Stimulated activated CD4-positive, alpha-beta T cell treated with anti-CD3 and anti-CD28 coated beads, Interleukin-2, amount 100 ng/mL, for 4 hours (primary cell): ENCODE data around the gene CALU.

ENCODE experiments used
- DNase-seq: peaks from one replicate; pipeline ENCODE4 v3.0.0-alpha.2; 2020; ENCODE audit warnings: low read depth

CALU gene

DNA sequence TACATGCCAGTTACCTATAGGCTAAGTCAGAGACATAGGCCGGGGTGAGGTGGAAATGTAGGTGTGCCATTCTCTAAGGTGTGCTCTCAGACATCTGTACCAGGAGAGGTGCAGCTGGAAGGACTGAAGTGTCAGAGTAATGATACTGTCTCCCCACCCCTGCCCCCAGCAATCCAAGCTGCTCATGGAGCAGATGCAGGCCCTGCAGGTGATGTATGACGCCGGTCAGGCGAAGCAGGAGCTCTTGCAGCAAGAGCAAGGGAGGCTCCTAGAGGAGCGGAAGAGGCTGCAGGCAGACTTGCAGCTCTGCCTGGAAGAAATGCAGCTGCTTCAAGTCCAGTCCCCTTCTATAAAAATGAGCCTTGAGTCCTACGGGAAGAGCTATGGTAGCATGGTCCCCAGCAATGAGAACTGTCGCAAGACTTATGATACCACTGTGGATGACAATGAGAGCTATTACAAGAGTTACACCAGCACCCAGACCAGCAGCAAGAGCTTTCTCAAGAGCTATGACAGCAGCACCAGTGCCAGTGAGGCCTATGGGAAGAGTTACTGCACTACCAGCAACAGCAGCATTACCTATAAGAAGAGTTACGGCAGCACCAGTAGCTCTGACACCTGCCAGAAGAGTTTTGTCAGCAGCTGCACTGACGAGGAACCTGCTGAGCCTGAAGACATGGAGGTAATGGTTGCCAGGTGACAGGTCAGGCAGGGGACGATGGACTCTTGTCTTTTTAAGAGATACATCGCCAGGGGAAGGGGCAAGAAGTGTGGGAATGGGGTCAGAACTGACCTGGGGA, 72.7 kb downstream of the CALU start:
- DNase-seq: no peak

DNA sequence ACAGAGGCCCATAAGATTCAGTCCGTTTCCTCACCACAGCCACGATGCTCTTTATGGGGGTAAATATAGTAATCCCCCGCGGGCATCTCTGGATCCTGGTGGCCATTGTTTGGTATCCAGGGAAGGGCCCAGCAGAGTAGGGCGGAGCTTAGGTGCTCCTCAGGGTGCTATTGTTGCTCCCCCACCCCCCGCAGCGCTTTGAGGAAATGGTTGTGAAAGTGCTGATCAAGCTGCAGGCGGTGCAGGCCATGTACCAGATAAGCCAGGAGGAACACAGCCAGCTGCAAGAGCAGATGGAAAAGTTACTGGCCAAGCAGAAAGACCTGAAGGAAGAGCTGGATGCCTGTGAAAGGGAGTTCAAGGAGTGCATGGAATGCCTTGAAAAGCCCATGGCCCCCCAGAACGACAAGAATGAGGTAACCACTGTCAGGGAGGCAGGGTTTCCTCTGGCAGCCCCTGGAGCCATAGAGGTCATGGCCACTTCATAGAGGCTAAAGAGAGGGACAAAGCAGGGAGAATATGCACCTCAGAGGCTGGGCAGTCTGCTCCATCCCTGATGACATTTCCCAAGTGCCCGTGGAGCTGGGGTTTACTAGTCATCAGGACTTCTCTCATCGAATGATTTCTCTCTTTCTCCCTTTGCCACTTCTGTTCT, 73.5 kb downstream of the CALU start:
- DNase-seq: no peak

DNA sequence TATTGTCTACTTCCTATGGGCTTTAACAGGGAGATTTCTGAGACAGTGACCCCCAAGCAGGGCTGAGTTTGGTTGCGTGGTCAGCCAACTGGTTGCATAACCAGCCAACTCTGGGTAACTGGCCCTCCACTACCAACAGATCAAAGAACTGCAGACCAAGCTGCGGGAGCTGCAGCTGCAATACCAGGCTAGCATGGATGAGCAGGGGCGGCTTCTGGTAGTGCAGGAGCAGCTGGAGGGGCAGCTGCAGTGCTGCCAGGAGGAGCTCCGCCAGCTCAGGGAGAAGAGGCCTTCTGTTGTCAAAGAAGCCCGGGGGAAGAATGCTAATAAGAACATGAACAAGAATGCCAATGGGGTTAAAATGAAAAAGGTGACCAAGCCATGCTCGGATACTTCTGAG, 75.3 kb downstream of the CALU start:
- DNase-seq: no peak

DNA sequence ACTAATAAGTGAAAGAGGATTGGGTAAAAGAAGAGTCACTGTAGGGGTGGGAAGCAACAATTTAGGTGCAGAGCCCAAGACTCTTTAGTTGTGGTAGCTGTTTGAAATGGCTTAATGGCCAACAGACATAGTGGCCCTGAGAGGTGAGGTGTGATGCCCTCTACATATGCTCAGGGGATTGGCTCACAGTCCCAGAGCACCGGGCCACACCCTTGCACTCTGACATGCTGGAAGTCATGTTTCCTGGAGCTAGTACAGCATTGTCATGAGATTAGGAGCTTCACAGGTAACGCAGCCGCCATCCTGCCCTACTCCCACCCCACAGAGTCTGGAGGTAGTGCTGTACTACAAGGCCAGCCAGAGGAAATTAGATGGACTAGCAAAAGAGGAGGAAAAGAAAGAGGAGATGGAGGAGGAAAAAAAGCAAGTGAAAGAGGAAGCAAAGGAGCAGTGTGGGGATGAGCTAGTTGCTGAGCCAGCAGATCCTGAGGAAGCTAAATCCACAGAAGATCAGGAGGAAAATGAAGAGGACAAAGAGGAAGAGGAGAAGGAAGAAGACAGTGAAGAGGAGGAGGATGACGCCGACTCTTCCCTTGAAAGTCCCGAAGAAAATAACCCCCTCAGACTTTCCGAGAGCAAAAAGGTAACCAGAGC, 76.3 kb downstream of the CALU start:
- DNase-seq: no peak

DNA sequence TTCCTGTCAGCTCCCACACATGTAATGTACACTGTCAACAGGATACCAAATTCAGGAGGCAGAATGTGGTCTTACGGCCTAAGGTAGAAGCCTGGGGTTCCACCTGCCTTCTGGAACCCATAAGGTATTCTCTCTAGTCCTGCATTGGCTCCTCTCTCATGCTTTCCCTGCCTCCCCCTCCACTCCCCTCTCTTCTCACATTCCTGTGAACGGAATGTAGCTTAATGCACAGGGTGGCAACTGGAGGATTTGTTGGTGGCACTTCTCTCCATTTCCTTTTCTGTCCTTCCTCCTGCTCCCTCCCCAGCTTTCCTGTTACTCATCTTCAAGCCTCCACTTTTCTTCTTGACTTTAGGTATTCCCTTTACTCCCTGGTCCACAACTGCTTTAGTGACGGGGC, 79.5 kb downstream of the CALU start:
- no peak for DNase-seq
